KBM-7 (cell line): Measurements from ENCODE around the gene STK17B.
"Not testable (repeated sequence)": the region's sequence is repeated elsewhere in the genome, so short reads cannot be mapped to it uniquely, and the experiment has no call there.

Experiments
- DNase-seq: peaks from one replicate; pipeline ENCODE4 v3.0.0-alpha.2; 2015
- in situ Hi-C: fragments of 300-500 bp; cut with MboI; formaldehyde crosslinking; loops from 2 replicates; pipeline ENCODE4 v1.14.3; 2020; ENCODE audit warnings: low sequenced_read_pairs, low pct_unique_long_range_greater_than_20kb, mixed read lengths

STK17B gene

GRCh38 chr2:196171248-196171871 is at the start of gene STK17B:
Gene STK17B (minus strand): TSS chr2:196171578. CDS start chr2:196163383, 8,195 bp downstream.
- in situ Hi-C loops, result no loop called here

DNA sequence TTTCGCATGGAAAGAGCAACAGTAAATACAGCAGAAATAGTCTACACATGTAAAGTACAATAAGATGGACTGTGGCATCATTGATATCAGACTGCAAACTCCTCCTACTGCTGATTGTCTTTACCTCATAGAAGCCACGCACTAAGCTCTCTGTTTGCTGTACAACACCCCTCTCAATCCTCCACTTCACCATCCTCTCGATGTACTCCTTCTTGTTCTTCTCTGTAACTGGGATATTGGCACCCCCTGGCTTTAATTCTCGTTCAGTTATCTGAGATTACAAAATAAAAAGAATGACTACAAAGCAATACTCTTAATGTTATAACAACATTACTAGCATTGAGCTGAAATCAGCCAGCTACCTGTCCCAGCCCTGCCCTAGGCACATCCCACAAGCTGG is 49.3 kb upstream of the STK17B start:
- in situ Hi-C loops, result no loop called here
- DNase-seq, result no peak

More at GRCh38 chr2:196171248-196171871, at the start of gene STK17B:
- peak; percentile 91 for DNase-seq

GRCh38 chr2:196219671-196220070 is 48.3 kb upstream of the STK17B start:
- in situ Hi-C loops, result no loop called here

GRCh38 chr2:196218106-196218505 is 46.7 kb upstream of the STK17B start:
- in situ Hi-C loops, result no loop called here
- no peak for DNase-seq

More at GRCh38 chr2:196219671-196220070, 48.3 kb upstream of the STK17B start:
- no peak for DNase-seq

GRCh38 chr2:196217116-196217515 is 45.7 kb upstream of the STK17B start:
- in situ Hi-C loops, result no loop called here
- DNase-seq, result no peak

DNA sequence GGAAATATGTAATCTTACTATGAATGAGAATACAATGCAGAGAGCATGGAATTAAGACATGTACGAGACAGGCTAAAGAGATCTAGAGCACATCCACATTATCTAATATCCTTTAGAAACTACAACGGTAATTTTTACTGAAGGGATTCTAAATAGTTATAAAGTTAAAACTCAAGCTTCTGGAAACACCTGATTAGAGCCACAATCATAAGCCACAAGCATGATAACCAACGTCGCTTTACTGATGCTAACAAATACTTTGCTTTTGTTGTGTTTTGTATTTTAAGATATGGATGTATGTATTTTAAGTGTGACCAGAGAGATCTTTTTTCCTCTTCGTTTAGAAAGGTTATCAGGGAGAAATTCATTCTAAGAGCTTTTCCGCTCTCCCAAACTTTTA is 44.0 kb upstream of the STK17B start:
- in situ Hi-C loops, result no loop called here
- DNase-seq, result no peak

DNA sequence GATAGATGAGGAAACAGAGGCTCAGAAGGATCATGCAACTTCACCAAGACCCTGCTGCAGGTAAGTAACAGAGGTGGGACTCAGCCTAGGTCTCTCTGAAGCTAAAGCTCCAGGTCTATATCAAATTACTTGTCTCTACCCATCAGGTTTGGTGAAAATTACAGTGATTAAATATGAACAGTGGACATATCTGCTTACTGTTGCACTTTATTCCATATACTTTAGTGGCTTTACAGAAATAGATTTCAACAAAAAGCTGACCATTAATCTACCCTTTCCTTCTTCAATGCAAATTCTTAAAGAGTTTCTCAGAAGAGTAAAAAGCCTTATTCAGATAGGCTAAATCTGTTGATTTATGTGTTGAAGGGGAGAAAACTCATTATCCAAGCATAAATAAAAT is 42.8 kb upstream of the STK17B start:
- DNase-seq, result no peak
- in situ Hi-C loops, result no loop called here

DNA sequence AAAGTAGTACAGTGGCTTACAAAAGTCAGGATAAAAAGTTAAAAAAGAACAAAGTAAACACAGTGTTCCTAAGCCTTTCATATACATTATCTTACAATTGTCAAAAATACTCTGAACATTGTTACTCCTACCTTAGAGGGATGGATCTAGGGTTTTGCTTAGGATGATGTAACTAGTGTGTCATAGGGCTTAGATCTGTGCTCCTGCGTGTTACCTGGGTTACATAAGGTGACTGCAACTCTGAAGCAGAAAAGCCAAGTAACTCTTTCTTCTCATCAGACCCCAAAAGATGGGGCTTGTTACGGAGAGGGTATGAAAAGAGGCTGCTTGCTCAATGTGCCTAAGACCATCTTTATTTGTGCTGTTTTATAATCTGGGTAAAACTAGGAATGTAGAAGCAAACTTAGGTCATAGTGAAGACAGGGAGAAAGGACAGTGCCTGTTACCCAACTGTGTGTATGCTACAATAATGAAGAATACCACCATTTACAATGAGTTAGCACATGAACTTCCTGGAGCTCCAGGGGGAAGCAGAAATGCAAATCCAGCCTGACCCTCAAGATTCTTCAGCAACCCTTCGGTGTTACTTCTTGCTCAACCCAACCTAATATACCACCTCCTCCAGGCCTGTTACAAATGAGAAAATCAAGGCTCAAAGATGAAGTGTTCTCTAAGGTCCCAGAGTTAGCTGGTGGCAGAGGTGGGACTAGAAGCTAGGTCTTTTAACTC is 42.0 kb upstream of the STK17B start:
- in situ Hi-C loops, result no loop called here
- DNase-seq, result no peak

- in situ Hi-C loops, result no loop called here
- DNase-seq, result no peak
Observed at GRCh38 chr2:196208915-196209314, 37.5 kb upstream of the STK17B start.

DNA sequence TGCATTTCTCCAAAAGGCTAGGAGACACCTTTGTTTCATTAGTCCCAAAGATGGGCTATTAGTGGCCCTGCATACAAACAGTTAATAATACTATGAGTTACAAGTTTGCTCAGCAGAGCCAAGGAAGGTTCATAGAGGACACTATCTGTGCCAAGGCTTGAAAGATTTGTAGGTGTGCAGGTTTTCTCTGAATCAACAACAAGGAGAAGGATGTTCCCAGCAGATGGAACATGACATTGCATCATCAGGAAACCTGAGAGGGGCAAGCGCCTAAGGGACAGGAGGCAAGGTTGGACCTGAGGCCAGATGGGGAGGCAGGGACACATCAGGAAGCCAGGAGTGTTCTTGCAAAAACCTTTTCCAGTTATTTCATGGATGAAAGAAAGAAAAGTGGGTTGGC is 35.4 kb upstream of the STK17B start:
- DNase-seq, result no peak
- in situ Hi-C loops, result no loop called here

DNA sequence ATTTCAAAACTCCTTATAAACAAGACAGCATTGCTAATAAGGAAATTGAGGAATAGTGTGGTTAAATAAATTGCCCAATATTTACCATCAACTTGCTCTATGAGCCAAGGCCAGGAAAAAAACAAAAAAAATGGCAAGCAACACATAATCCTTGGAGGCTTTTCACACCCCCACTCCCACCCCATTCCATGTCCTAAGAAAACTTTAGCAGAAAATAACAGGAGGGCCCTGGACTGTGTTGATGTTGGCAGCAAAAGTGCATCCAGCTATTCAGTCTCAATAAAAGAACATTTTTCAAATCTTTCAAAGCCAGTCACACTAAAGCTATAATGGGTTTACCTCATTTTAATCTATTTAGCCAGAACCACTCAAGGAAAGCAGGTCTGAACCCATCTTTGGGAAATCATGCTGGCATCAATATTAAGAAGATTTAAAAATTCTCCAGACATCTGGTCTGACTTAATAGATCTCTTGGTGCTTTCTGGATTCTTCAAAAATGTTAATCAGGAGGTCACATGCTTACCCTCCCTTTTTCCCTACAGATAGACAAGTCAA is 34.6 kb upstream of the STK17B start:
- in situ Hi-C loops, result no loop called here
- no peak for DNase-seq

DNA sequence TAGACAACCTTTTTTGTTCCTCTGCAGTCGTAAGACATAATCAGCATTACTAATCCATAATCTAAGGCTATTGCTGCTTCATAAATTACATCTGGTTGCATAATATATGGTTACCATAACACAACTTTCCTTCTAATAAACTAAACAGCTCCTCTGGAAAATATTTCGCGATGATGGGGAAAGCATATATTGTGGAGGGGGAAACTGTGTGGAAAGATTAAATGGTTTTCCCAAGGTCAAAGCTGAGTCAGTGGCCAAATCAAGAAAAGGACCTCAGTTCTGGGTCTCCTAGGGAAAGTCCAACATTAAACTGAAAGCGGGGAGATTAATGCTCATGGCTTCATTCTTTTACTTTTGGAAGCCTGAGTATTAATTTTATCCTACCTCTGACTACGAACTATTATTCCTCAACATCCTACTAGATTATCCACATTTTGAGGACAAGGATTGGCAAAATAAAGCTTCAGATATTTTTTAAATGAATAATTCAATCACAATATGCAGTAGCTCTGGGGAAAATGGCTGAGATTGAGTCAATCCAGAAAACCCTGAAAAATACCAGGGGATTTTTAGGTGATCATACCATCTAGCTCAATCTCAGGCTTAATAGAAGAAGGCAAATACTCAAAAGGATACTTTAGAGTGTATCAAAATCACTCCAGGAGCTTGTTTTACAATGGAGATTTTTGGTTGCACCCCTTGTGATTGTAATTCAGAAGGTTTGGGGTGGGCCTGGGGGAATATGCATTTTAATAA is 33.8 kb upstream of the STK17B start:
- in situ Hi-C loops, result no loop called here
- DNase-seq, result no peak

GRCh38 chr2:196201229-196202009 is 30.0 kb upstream of the STK17B start:
- in situ Hi-C loops, result no loop called here

GRCh38 chr2:196200557-196200956 is 29.2 kb upstream of the STK17B start:
- in situ Hi-C loops, result no loop called here
- DNase-seq, result no peak

More at GRCh38 chr2:196201229-196202009, 30.0 kb upstream of the STK17B start:
- DNase-seq, result no peak

- no peak for DNase-seq
- in situ Hi-C loops, result no loop called here
Observed at GRCh38 chr2:196195758-196196157, 24.4 kb upstream of the STK17B start.

GRCh38 chr2:196195302-196195701 is 23.9 kb upstream of the STK17B start:
- no peak for DNase-seq
- in situ Hi-C loops, result no loop called here

DNA sequence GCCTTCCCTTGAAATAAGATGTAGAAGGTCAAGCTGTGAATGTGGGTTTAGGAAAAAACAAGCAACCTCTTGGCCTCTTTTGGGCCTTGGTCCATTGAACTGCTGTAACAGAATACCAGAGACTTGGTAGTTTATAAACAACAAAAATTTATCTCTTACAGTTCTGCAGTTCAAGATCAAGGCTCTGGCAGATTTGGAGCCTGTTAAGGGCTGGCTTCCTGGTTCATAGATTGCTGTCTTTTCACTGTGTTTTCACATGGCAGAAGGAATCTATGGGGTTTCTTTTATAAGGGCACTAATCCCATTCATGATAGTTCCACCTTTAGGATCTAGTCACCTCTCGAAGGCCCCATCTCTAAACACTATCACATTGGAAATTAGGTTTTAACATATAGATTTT is 20.2 kb upstream of the STK17B start:
- in situ Hi-C loops, result no loop called here
- no peak for DNase-seq

GRCh38 chr2:196187898-196188458 is 16.6 kb upstream of the STK17B start:
- no peak for DNase-seq
- in situ Hi-C loops, result no loop called here

GRCh38 chr2:196187175-196187700 is 15.9 kb upstream of the STK17B start:
- in situ Hi-C loops, DNase-seq: not testable (repeated sequence)
